Progenitor cell of endocrine pancreas (in vitro differentiated cells): ENCODE data around the gene CLK1. TPM values are rescaled to one million over a fixed set of nuclear protein-coding genes. Genes with fewer than 3 reads are reported as not detected.

ENCODE experiments used
- DNase-seq: peaks from one replicate; pipeline ENCODE4 v3.0.0; 2021; ENCODE audit warnings: low spot score; ENCODE audit not compliant: unreplicated experiment
- H3K27ac Mint-ChIP-seq: 2 replicates; pipeline ENCODE4 v1.8.0; 2021; ENCODE audit warnings: mild to moderate bottlenecking, moderate library complexity, mixed read lengths
- H3K27me3 Mint-ChIP-seq: 2 replicates; pipeline ENCODE4 v1.8.0; 2021; ENCODE audit warnings: mixed read lengths
- H3K36me3 Mint-ChIP-seq: 2 replicates; pipeline ENCODE4 v1.8.0; 2022; ENCODE audit warnings: mixed read lengths; ENCODE audit not compliant: insufficient read depth
- H3K4me1 Mint-ChIP-seq: 2 replicates; pipeline ENCODE4 v1.8.0; 2021; ENCODE audit warnings: low read depth, mixed read lengths
- H3K4me3 Mint-ChIP-seq: 2 replicates; pipeline ENCODE4 v1.8.0; 2021; ENCODE audit warnings: low read depth, mild to moderate bottlenecking, moderate library complexity, mixed read lengths
- H3K9me3 Mint-ChIP-seq: 2 replicates; pipeline ENCODE4 v1.8.0; 2021; ENCODE audit warnings: low read depth, mixed read lengths
- CTCF ChIP-seq: fragments of 200-600 bp; sonication (generic); IDR thresholded peaks from one replicate; pipeline ENCODE4 v1.5.0; 2021; ENCODE audit warnings: antibody characterized with exemption, mild to moderate bottlenecking; ENCODE audit not compliant: unreplicated experiment
- total RNA-seq: library from RNA; stranded (reverse); gene quantifications from 2 replicates; pipeline ENCODE4 v1.2.1, GENCODE V29; 2021

The CLK1 gene
- total RNA-seq, 1 donor from 2014 or later = 128 TPM

GRCh38 chr2:200873560-200873959, 9.1 kb upstream of the CLK1 start:
- TF ChIP-seq CTCF = no peak
- no peak overlapping the region for H3K4me3 Mint-ChIP-seq
- H3K36me3 Mint-ChIP-seq = peaks cover 12% of the 10 kb centered on the region
- no peaks in the 10 kb centered on the region for H3K9me3 Mint-ChIP-seq
- H3K27me3 Mint-ChIP-seq = no peaks in the 10 kb centered on the region
- H3K27ac Mint-ChIP-seq = no peak overlapping the region
- no peaks in the 10 kb centered on the region for H3K4me1 Mint-ChIP-seq
- DNase-seq = no peak

- Mint-ChIP-seq H3K4me1 (no peaks in the 10 kb centered on the region), H3K27me3 (no peaks in the 10 kb centered on the region), H3K4me3 (no peak overlapping the region), H3K9me3 (no peaks in the 10 kb centered on the region), H3K27ac (no peak overlapping the region), H3K36me3 (peaks cover 10% of the 10 kb centered on the region)
- no peak for TF ChIP-seq CTCF
- no peak for DNase-seq
These were observed 6.7 kb upstream of the CLK1 start for GRCh38 chr2:200871151-200871550.

- peaks cover 2% of the 10 kb centered on the region for H3K4me1 Mint-ChIP-seq
- H3K27me3 Mint-ChIP-seq = no peaks in the 10 kb centered on the region
- H3K27ac Mint-ChIP-seq = no peak overlapping the region
- TF ChIP-seq CTCF = no peak
- H3K4me3 Mint-ChIP-seq = no peak overlapping the region
- H3K9me3 Mint-ChIP-seq = no peaks in the 10 kb centered on the region
- H3K36me3 Mint-ChIP-seq = peaks cover 5% of the 10 kb centered on the region
- DNase-seq = no peak
These were observed 4.6 kb upstream of the CLK1 start for GRCh38 chr2:200869014-200869413.

- TF ChIP-seq CTCF = no peak
- peaks cover 17% of the 10 kb centered on the region for H3K36me3 Mint-ChIP-seq
- H3K27ac Mint-ChIP-seq = peak overlapping the region; percentile 100
- H3K27me3 Mint-ChIP-seq = no peaks in the 10 kb centered on the region
- H3K4me3 Mint-ChIP-seq = peak overlapping the region; percentile 99
- H3K9me3 Mint-ChIP-seq = no peaks in the 10 kb centered on the region
- H3K4me1 Mint-ChIP-seq = peaks cover 26% of the 10 kb centered on the region
- no peak for DNase-seq
These were observed 679 bp downstream of the CLK1 start for GRCh38 chr2:200863782-200864175.

GRCh38 chr2:200862532-200863000, 1.9 kb downstream of the CLK1 start:
- Mint-ChIP-seq H3K4me3 (peak overlapping the region; percentile 99), H3K27ac (peak overlapping the region; percentile 100), H3K9me3 (no peaks in the 10 kb centered on the region), H3K27me3 (no peaks in the 10 kb centered on the region), H3K36me3 (peaks cover 27% of the 10 kb centered on the region), H3K4me1 (peaks cover 26% of the 10 kb centered on the region)
- no peak for DNase-seq
- no peak for TF ChIP-seq CTCF
